Skeletal muscle cell (primary cell): ENCODE data around the gene MAST3.

Experiments
- DNase-seq: peaks from one replicate; pipeline ENCODE4 v3.0.0-alpha.2; 2010; ENCODE audit warnings: low read depth
- H3K4me3 ChIP-seq: 2 replicates; pipeline ENCODE4 v1.5.1; 2011; ENCODE audit warnings: low read depth, mild to moderate bottlenecking, control low read depth, low read length, moderate library complexity

MAST3 gene

GRCh38 chr19:18172331-18173053 is 74.9 kb downstream of the MAST3 start:
- H3K4me3 ChIP-seq = no peak overlapping the region
- no peak for DNase-seq

GRCh38 chr19:18173054-18173571 is 75.5 kb downstream of the MAST3 start:
- peak overlapping the region; percentile 64 for H3K4me3 ChIP-seq
- DNase-seq = no peak

GRCh38 chr19:18173572-18174288 is 76.2 kb downstream of the MAST3 start, which contains the start of gene IFI30:
IFI30 (plus strand) TSS chr19:18173813; CDS start chr19:18173842, 29 bp downstream.
- peak within 1 kb of the TSS; percentile 64 for H3K4me3 ChIP-seq
- no peak for DNase-seq

GRCh38 chr19:18174983-18175382 is 77.4 kb downstream of the MAST3 start:
- DNase-seq = no peak
- no peak overlapping the region for H3K4me3 ChIP-seq

- H3K4me3 ChIP-seq = no peak overlapping the region
- DNase-seq = no peak
Observed at GRCh38 chr19:18176367-18177310, 79.1 kb downstream of the MAST3 start.

- no peak for DNase-seq
- H3K4me3 ChIP-seq = no peak overlapping the region
Observed at GRCh38 chr19:18179957-18180356, 82.4 kb downstream of the MAST3 start.

GRCh38 chr19:18183529-18183928 is 86.0 kb downstream of the MAST3 start:
- H3K4me3 ChIP-seq = no peak overlapping the region
- DNase-seq = no peak

GRCh38 chr19:18185538-18185937 is 88.0 kb downstream of the MAST3 start:
- DNase-seq = no peak
- H3K4me3 ChIP-seq = no peak overlapping the region

- no peak for DNase-seq
- H3K4me3 ChIP-seq = no peak overlapping the region
Observed at GRCh38 chr19:18190278-18190677, 92.7 kb downstream of the MAST3 start.

GRCh38 chr19:18191640-18192062 is 94.1 kb downstream of the MAST3 start:
- no peak for DNase-seq
- H3K4me3 ChIP-seq = peak overlapping the region; percentile 60

- peak; percentile 100 for DNase-seq
- H3K4me3 ChIP-seq = peak within 1 kb of the TSS; percentile 85
Observed at GRCh38 chr19:18192673-18193387, 95.3 kb downstream of the MAST3 start, which contains the start of gene MPV17L2. MPV17L2 (plus strand) TSS chr19:18193218; CDS start chr19:18193282, 64 bp downstream.

GRCh38 chr19:18193388-18194180 is 96.0 kb downstream of the MAST3 start:
- no peak for DNase-seq
- peak overlapping the region; percentile 85 for H3K4me3 ChIP-seq

GRCh38 chr19:18194181-18194530 is 96.6 kb downstream of the MAST3 start:
- no peak for DNase-seq
- peak overlapping the region; percentile 85 for H3K4me3 ChIP-seq

GRCh38 chr19:18194554-18195238 is 97.1 kb downstream of the MAST3 start:
- H3K4me3 ChIP-seq = no peak overlapping the region
- no peak for DNase-seq

GRCh38 chr19:18196511-18196845 is 98.9 kb downstream of the MAST3 start:
- DNase-seq = no peak
- no peak overlapping the region for H3K4me3 ChIP-seq

GRCh38 chr19:18197306-18197705 is 99.7 kb downstream of the MAST3 start:
- DNase-seq = no peak
- no peak overlapping the region for H3K4me3 ChIP-seq

- no peak overlapping the region for H3K4me3 ChIP-seq
- DNase-seq = no peak
Observed at GRCh38 chr19:18197941-18198340, 100.4 kb downstream of the MAST3 start.

GRCh38 chr19:18198374-18198773 is 100.8 kb downstream of the MAST3 start:
- DNase-seq = no peak
- H3K4me3 ChIP-seq = no peak overlapping the region
